HG03342 (cell line): ENCODE data around the gene TKTL2.
"Not testable (repeated sequence)": the region's sequence is repeated elsewhere in the genome, so short reads cannot be mapped to it uniquely, and the experiment has no call there.

Source experiments
- ATAC-seq: cut with Tn5 transposase; IDR thresholded peaks from one replicate; pipeline ENCODE4 v1.9.1; 2021; ENCODE audit warnings: mild to moderate bottlenecking, moderate library complexity; ENCODE audit not compliant: unreplicated experiment

TKTL2 gene

GRCh38 chr4:163447481-163447880, 26.1 kb downstream of the TKTL2 start:
- ATAC-seq = no peak

- ATAC-seq = not testable (repeated sequence)
These were observed 26.5 kb downstream of the TKTL2 start for GRCh38 chr4:163447023-163447422.

GRCh38 chr4:163440040-163440439, 33.5 kb downstream of the TKTL2 start:
- no peak for ATAC-seq
